ENCODE data around the gene CHAMP1.

Gene CHAMP1

DNA sequence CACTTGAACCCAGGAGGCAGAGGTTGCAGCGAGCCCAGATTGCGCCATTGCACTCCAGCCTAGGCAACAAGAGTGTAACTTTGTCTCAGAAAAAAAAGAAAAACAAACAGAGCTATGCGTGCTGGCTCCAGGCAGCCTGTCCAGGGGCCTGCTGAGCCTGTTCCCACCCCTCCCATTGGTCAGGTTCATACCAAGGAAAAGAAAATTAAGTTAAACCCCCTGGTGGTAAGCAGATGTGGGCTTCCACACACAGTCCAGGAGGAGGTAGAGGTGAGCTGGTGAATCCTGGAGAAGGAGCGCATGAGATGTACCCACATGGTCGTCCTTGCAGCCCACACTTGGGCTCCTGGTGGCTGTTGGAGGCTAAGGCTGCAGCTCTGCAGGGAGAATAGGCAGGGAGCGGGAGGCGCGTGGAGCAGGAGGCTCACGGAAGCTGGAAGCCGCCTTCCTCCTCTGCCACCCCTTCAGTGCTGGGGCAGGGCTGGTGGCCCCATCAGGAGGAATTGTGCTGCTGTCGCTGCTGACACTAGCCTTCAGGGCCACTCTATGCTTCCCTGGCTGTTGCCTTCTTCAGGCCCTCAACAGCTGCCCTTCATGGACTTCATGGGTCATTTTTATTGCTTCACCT lies 10.5 kb upstream of the CHAMP1 start:
- no peak overlapping the region for H3K27ac ChIP-seq
- no peak for TF ChIP-seq ZFX (IDR thresholded peaks at IDR 0.05)
- TF ChIP-seq, protein P1, sequence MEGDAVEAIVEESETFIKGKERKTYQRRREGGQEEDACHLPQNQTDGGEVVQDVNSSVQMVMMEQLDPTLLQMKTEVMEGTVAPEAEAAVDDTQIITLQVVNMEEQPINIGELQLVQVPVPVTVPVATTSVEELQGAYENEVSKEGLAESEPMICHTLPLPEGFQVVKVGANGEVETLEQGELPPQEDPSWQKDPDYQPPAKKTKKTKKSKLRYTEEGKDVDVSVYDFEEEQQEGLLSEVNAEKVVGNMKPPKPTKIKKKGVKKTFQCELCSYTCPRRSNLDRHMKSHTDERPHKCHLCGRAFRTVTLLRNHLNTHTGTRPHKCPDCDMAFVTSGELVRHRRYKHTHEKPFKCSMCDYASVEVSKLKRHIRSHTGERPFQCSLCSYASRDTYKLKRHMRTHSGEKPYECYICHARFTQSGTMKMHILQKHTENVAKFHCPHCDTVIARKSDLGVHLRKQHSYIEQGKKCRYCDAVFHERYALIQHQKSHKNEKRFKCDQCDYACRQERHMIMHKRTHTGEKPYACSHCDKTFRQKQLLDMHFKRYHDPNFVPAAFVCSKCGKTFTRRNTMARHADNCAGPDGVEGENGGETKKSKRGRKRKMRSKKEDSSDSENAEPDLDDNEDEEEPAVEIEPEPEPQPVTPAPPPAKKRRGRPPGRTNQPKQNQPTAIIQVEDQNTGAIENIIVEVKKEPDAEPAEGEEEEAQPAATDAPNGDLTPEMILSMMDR (conservative IDR thresholded peaks at IDR 0.05), result no peak

DNA sequence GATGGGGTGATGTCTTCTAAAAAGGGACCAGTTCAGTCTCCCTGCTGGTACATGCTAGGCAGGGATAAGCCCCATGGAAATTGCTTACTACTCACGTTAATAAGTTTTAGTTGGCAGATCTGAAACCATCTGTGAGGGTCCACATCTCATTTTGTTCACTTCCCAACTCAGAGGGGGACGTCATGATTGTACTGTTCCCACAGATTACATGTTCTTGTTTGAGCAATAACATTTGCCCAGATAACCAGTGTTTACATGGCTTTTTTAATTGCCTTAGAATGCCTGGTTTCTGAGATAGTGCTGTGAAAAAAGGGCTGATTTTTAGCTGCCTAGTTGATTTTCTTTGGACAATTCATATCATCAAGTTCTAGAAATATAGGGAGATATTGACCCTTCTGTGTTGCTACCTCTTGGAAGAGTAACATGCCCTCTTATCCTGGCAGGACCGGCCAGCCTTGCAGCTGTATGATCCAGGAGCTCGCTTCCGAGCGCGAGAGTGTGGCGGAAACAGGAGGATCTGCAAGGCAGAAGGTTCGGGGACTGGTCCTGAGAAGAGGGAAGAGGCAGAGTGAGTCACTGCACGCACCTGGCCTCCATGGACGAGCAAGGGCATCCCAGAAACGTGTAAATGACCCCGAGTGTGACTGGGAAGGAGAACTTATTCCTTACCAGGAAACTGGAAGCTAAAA lies 9.8 kb upstream of the CHAMP1 start:
- TF ChIP-seq, protein P1 (conservative IDR thresholded peaks at IDR 0.05), result no peak
- TF ChIP-seq ZFX (IDR thresholded peaks at IDR 0.05), result no peak
- H3K27ac ChIP-seq, result no peak overlapping the region

DNA sequence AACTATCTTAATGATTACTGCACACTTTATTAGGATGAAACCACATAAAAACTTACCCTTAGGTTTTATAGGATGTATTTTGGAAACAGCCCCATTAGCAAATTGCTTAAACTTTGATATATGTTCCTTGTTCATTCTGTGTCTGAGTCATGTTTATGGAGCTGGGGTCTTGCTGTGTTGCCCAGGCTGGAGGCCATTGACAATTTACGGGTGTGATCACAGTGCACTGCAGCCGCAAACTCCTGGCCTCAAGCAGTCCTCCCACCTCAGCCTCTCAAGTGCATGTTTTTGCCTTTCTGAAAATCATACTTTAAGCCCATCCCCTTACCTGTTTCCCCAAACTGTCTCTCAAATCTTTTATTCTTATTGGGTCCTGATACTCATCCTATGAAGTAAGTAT lies 5.2 kb upstream of the CHAMP1 start:
- TF ChIP-seq, protein P1 (conservative IDR thresholded peaks at IDR 0.05), result no peak
- no peak for TF ChIP-seq ZFX (IDR thresholded peaks at IDR 0.05)
- H3K27ac ChIP-seq, result no peak overlapping the region

DNA sequence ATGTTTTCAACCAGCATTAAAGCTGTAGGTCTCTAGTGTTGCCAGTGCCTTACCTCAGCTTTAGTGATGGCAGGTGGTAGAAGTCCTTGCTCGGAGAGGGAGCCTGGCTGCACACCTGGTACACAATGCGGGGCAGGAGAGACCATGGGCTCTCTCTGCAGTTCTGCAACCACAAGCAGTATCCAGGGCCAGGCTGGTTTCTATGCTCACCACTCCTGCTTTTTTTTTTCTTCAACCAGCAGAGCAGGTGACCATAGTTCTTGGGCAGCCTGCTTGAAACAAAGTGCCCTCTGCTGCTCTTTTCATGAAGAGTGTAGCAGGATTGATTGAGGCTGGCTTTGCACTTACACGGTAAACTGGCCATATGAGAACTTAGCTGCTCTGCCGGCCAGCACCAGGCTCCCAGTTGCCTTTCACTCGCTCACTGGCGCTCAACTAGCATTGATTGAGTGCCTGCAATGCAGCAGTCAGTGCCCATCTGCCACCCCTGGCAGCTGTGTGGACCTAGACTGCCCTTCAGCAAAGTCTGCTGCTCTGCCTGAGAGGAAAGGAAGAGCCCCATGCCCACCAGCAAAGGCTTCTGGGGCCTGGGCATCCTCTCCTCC lies 4.4 kb upstream of the CHAMP1 start:
- TF ChIP-seq, protein P1 (conservative IDR thresholded peaks at IDR 0.05), result no peak
- no peak for TF ChIP-seq ZFX (IDR thresholded peaks at IDR 0.05)
- H3K27ac ChIP-seq, result no peak overlapping the region

DNA sequence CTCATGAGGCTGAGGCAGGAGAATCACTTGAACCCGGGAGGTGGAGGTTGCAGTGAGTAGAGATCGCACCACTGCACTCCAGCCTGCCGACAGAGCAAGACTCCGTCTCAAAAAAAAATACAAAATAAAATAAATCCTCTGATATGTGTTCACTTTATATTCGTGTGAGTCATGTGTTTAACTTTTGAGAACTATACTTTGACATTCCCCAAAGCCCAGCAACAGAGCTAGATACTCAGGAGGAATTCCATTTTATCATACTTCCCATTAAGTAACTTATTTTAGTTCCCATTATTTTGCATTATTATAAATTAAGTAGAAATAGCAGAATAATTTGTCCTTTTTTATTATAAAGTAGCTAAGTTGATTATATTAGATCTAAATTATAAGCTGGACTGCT lies 3.3 kb upstream of the CHAMP1 start:
- TF ChIP-seq, protein P1 (conservative IDR thresholded peaks at IDR 0.05), result no peak
- no peak for TF ChIP-seq ZFX (IDR thresholded peaks at IDR 0.05)
- no peak overlapping the region for H3K27ac ChIP-seq

DNA sequence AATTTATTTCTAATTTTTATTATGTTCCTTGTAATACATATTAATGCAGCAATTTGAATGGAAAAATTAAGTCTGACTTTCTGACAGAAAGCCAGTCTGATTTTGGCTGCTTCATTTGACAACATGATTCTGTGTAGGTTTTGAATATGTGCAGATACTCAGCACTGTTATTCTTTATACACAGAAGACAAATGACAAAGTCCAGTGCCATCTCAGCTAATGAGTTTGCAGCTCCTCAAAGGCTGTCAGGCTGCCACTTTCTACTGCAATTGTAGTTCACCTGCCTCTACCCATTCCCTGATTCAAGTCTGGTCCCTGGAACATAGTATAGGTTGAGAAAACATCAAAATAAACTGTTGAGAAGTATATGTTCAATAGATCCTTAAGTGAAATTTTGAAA lies 2.9 kb upstream of the CHAMP1 start:
- TF ChIP-seq ZFX (IDR thresholded peaks at IDR 0.05), result no peak
- TF ChIP-seq, protein P1 (conservative IDR thresholded peaks at IDR 0.05), result no peak
- H3K27ac ChIP-seq, result no peak overlapping the region

DNA sequence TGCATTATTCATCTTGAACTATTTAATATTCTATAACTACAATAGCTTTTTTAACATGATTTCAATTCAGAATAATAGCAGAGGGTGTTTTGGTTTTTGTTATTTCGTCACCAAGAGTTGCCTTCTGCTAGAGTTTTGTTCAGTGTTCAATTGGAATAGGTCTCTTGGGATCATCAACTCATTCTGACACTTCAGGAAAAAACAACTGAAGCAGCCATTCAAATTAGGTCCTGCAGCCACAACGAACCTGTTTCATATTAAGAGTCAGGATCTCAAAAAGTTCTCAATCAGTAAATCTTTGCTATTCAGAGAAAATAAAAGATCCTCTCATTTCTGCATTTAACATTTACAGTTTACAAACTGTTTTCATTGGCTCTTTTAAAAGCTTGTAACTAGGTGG lies 2.4 kb upstream of the CHAMP1 start:
- H3K27ac ChIP-seq, result no peak overlapping the region
- no peak for TF ChIP-seq ZFX (IDR thresholded peaks at IDR 0.05)
- TF ChIP-seq, protein P1 (conservative IDR thresholded peaks at IDR 0.05), result no peak

All from C4-2B (cell line).